CD14-positive monocyte (primary cell): ENCODE data around the gene KIDINS220. TPM values are rescaled to one million over a fixed set of nuclear protein-coding genes. Genes with fewer than 3 reads are reported as not detected.

ENCODE experiments used
- DNase-seq, 3 donors: peaks; one replicate each; pipeline ENCODE4 v3.0.0-alpha.2; 2011 to 2022
- H2AFZ ChIP-seq: 2 replicates; pipeline ENCODE4 v1.6.0; 2012; ENCODE audit warnings: mild to moderate bottlenecking, low read depth, low read length, inconsistent platforms; ENCODE audit not compliant: insufficient read depth, poor library complexity, severe bottlenecking
- H3K27ac ChIP-seq, 2 donors: 1 replicate in 1 of 2; 2 replicates in 1 of 2; pipeline ENCODE4 v1.5.1; 2012 to 2013; ENCODE audit warnings: low read length in 2 of 2, control low read depth in 1 of 2, inconsistent platforms in 1 of 2, low read depth in 1 of 2, mild to moderate bottlenecking in 1 of 2
- H3K27me3 ChIP-seq, 2 donors: one replicate each; pipeline versions ENCODE4 v1.6.0 to v1.6.1; 2011 to 2013; ENCODE audit warnings: low read length in 2 of 2; ENCODE audit not compliant: control insufficient read depth in 2 of 2, insufficient read depth in 2 of 2
- H3K36me3 ChIP-seq, 2 donors: replicated peaks in 1 of 2; 1 replicate in 1 of 2; 2 replicates in 1 of 2; pipeline versions ENCODE4 v1.5.1 to v1.6.1; 2012 to 2013; ENCODE audit warnings: low read length in 2 of 2, control low read depth in 1 of 2, inconsistent platforms in 1 of 2, mild to moderate bottlenecking in 1 of 2; ENCODE audit not compliant: insufficient read depth in 2 of 2, control insufficient read depth in 1 of 2
- H3K4me1 ChIP-seq, 2 donors: 1 replicate in 1 of 2; 2 replicates in 1 of 2; pipeline versions ENCODE4 v1.5.1 to v1.6.1; 2012 to 2013; ENCODE audit warnings: low read length in 2 of 2, control low read depth in 1 of 2, inconsistent platforms in 1 of 2, mild to moderate bottlenecking in 1 of 2, moderate library complexity in 1 of 2; ENCODE audit not compliant: insufficient read depth in 2 of 2, control insufficient read depth in 1 of 2
- H3K4me2 ChIP-seq: replicated peaks from 2 replicates; pipeline ENCODE3; 2012; ENCODE audit warnings: low read length, moderate library complexity, mild to moderate bottlenecking; ENCODE audit not compliant: poor library complexity, severe bottlenecking; ENCODE audit errors: extremely low read depth
- H3K4me3 ChIP-seq, 3 experiments: fragments of 200-600 bp in 1 of 3; sonication (generic) in 1 of 3; replicated peaks in 1 of 3; 1 replicate in 2 of 3; 2 replicates in 1 of 3; pipeline ENCODE4 v1.5.1; 2011 to 2013; ENCODE audit warnings: low read length in 3 of 3, mild to moderate bottlenecking in 3 of 3, control low read depth in 2 of 3, low read depth in 2 of 3, inconsistent platforms in 1 of 3, moderate library complexity in 1 of 3
- H3K79me2 ChIP-seq: 2 replicates; pipeline ENCODE4 v1.6.0; 2012; ENCODE audit warnings: mild to moderate bottlenecking, control low read depth, inconsistent platforms, low read length, moderate library complexity; ENCODE audit not compliant: insufficient read depth
- H3K9ac ChIP-seq: 2 replicates; pipeline ENCODE4 v1.6.0; 2017; ENCODE audit warnings: low read length, mild to moderate bottlenecking; ENCODE audit not compliant: insufficient read depth, poor library complexity, severe bottlenecking
- H3K9me3 ChIP-seq, 2 donors: replicated peaks in 1 of 2; 1 replicate in 1 of 2; 2 replicates in 1 of 2; pipeline versions ENCODE4 v1.5.1 to v1.6.1; 2012 to 2013; ENCODE audit warnings: low read length in 2 of 2, control low read depth in 1 of 2; ENCODE audit not compliant: control insufficient read depth in 1 of 2, insufficient read depth in 1 of 2
- H4K20me1 ChIP-seq: 2 replicates; pipeline ENCODE4 v1.6.0; 2012; ENCODE audit warnings: mild to moderate bottlenecking, low read length, control low read depth, moderate library complexity; ENCODE audit not compliant: insufficient read depth
- H3K27ac Mint-ChIP-seq, 7 donors: one replicate each; pipeline ENCODE4 v1.8.0; 2020; ENCODE audit warnings: mild to moderate bottlenecking in 7 of 7, mixed read lengths in 7 of 7, moderate library complexity in 6 of 7, inconsistent platforms in 2 of 7
- H3K27me3 Mint-ChIP-seq, 3 donors: one replicate each; pipeline ENCODE4 v1.8.0; 2021 to 2022; ENCODE audit warnings: low read depth in 3 of 3, mild to moderate bottlenecking in 3 of 3, mixed read lengths in 3 of 3, moderate library complexity in 3 of 3, inconsistent platforms in 1 of 3
- H3K36me3 Mint-ChIP-seq, 2 donors: one replicate each; pipeline ENCODE4 v1.8.0; 2020; ENCODE audit warnings: mixed read lengths in 2 of 2, inconsistent platforms in 1 of 2, mild to moderate bottlenecking in 1 of 2
- H3K4me1 Mint-ChIP-seq: one replicate; pipeline ENCODE4 v1.8.0; 2020; ENCODE audit warnings: mild to moderate bottlenecking, mixed read lengths
- H3K4me3 Mint-ChIP-seq, 2 donors: one replicate each; pipeline ENCODE4 v1.8.0; 2020; ENCODE audit warnings: mild to moderate bottlenecking in 2 of 2, mixed read lengths in 2 of 2, moderate library complexity in 1 of 2
- H3K9me3 Mint-ChIP-seq, 7 donors: one replicate each; pipeline ENCODE4 v1.8.0; 2020 to 2022; ENCODE audit warnings: mixed read lengths in 7 of 7, mild to moderate bottlenecking in 6 of 7, moderate library complexity in 6 of 7, inconsistent platforms in 2 of 7
- CTCF ChIP-seq: fragments of 200-600 bp; IDR thresholded peaks from one replicate; pipeline ENCODE4 v1.8.0; 2022; ENCODE audit warnings: antibody characterized with exemption, mild to moderate bottlenecking
- WGBS: methylation state at CpG from one replicate; pipeline ENCODE4 v1.1.5; 2013; ENCODE audit warnings: missing lambda C conversion rate; ENCODE audit not compliant: insufficient coverage; 5-methylcytosine and 5-hydroxymethylcytosine counted together
- intact Hi-C, 2 donors: fragments of 100-400 bp; cut with micrococcal nuclease; formaldehyde crosslinking; loops; one replicate each; pipeline versions ENCODE4 v1.15.0 to v1.15.1; 2023
- polyA plus RNA-seq, 3 donors: library from polyadenylated mRNA; depleted of rRNA in 1 of 3; unstranded in 2 of 3; stranded (reverse) in 1 of 3; fragments of 300-500 nt in 2 of 3; fragments of >200 nt in 1 of 3; fragmentation: Illumina TruSeq in 2 of 3; gene quantifications; 1 replicate in 2 of 3; 2 replicates in 1 of 3; pipeline ENCODE4 v1.2.3, GENCODE V29; 2012 to 2021

Gene KIDINS220
- polyA plus RNA-seq, 3 donors: 12.1 to 26.7 (median 26.3) TPM

DNA sequence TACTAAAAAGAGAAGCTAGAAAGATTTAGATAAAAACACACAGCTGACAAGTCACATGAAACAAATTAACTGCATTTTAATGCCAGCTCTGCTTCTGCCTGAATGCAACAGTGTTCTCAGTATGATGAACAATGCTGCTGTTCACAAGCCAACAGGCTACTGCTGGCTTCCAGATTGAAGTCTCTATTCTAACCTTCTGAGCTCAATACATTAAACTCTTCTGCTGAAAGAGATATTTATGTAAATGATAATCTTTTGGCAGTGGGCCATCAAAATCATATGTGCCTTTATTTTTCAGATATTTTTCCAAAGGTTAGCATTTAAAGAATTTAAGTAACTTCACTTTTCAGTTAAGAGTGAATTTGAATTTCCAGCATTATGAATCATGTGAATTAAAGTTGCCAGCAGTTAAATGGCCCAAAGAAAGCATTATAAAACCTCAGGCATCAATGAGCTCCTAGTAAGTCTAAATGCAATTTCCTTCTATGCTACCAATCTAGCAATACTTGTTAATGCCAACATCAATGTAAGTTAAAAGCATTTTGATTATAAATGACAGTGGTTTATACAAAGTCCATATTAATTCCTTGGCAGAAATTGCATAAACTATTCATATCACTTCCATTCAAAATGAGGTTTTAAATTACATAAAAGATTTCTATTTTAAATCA, 83.2 kb downstream of the KIDINS220 start:
- H3K9ac ChIP-seq: no peak overlapping the region
- H3K27me3 Mint-ChIP-seq: peaks cover 0 to 2% (median 0%) of the 10 kb centered on the region in 3 donors
- no peak overlapping the region for H2AFZ ChIP-seq
- no peaks in the 10 kb centered on the region for H3K79me2 ChIP-seq
- H3K36me3 Mint-ChIP-seq: peaks cover 63 to 73% of the 10 kb centered on the region in 2 donors
- peaks cover 50 to 77% of the 10 kb centered on the region in 2 donors for H3K36me3 ChIP-seq
- H3K27ac Mint-ChIP-seq: no peak overlapping the region
- no peaks in the 10 kb centered on the region for H3K4me1 ChIP-seq
- peaks cover 9% of the 10 kb centered on the region for H4K20me1 ChIP-seq
- H3K4me3 Mint-ChIP-seq: no peak overlapping the region
- peaks cover 10 to 18% (median 12%) of the 10 kb centered on the region in 7 donors for H3K9me3 Mint-ChIP-seq
- H3K27ac ChIP-seq: no peak overlapping the region
- no peaks in the 10 kb centered on the region for H3K4me1 Mint-ChIP-seq
- H3K9me3 ChIP-seq: peaks cover 0 to 17% of the 10 kb centered on the region in 2 donors
- TF ChIP-seq CTCF: no peak
- intact Hi-C loops: no loop called here
- no peaks in the 10 kb centered on the region for H3K27me3 ChIP-seq
- no peak overlapping the region for H3K4me3 ChIP-seq
- no peak for DNase-seq
- H3K4me2 ChIP-seq: no peak overlapping the region

DNA sequence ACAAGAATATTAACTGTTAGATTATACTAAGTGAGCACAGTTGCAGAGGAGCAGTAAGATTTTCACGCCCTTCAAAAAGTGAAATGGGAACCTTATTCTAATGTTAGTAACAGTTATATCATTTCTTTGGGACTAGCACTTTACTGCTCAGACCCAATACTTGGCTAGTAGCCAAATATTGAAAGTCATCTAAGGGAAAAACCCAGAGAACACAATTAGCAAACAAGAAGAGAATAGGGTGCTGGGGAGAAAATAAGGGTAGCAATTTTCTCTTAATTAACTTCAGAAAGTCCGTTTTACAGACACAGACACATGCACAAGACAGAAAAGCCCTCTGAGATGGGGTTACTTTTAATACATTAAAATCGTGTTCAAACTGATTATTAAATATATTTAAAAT, 83.8 kb downstream of the KIDINS220 start:
- Histone ChIP-seq H4K20me1 (peaks cover 9% of the 10 kb centered on the region), H3K4me1 (no peaks in the 10 kb centered on the region), H3K36me3 (peaks cover 49 to 77% of the 10 kb centered on the region in 2 donors), H3K27me3 (no peaks in the 10 kb centered on the region), H2AFZ (no peak overlapping the region), H3K4me3 (no peak overlapping the region), H3K4me2 (no peak overlapping the region), H3K9ac (no peak overlapping the region), H3K9me3 (peaks cover 0 to 17% of the 10 kb centered on the region in 2 donors), H3K27ac (no peak overlapping the region), H3K79me2 (no peaks in the 10 kb centered on the region)
- no peak for DNase-seq
- no peak overlapping the region for H3K27ac Mint-ChIP-seq
- intact Hi-C loops: no loop called here
- peaks cover 0 to 2% (median 0%) of the 10 kb centered on the region in 3 donors for H3K27me3 Mint-ChIP-seq
- H3K4me3 Mint-ChIP-seq: no peak overlapping the region
- WGBS: no CpG with 5 or more reads among the region's 3 CpGs
- H3K9me3 Mint-ChIP-seq: peaks cover 10 to 18% (median 12%) of the 10 kb centered on the region in 7 donors
- no peaks in the 10 kb centered on the region for H3K4me1 Mint-ChIP-seq
- H3K36me3 Mint-ChIP-seq: peaks cover 63 to 70% of the 10 kb centered on the region in 2 donors
- TF ChIP-seq CTCF: no peak
